ENCODE measurements around the gene SMARCA2.

DNA sequence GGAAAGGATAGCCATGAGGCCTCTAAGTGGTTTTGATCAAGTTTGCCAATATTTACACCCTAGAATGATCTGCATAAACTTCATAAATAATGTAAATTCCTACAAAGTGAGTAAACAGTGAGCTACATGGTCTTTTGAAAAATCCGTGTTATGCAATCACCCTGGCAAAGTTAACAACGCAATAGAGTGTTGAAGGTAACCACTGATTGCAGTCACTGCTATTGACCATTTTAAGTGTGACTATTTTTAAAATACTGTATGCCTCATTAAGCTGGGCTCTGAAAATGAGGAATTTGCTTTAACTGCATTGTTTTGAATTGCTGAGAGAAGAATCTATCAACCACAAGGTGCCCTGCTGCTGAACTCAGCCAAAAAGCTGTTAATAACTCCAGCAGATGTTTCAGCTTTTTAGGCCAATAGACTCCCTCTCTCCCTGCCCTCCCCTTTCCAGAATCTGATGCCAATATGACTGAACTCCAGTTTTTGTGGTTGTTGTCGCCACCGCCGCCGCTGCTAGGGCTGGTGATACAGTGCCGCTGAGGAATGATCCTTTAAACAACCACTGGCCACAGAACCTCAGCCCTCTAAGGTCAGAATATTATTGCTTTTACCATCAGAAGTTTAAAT lies 35.3 kb upstream of the SMARCA2 start:
- TF ChIP-seq EZH2 (IDR thresholded peaks at IDR 0.05) (no peak), POLR2AphosphoS5 (IDR thresholded peaks at IDR 0.05; ENCODE audit: borderline replicate concordance, low read depth, low read length) (no peak), FOXP2 (optimal IDR thresholded peaks at IDR 0.05; ENCODE audit: control extremely low read depth, extremely low read length, insufficient read depth) (no peak)
